Ascending aorta (tissue), 2 donors: Measurements from ENCODE around the gene ZDHHC22. TPM values are rescaled to one million over a fixed set of nuclear protein-coding genes. Genes with fewer than 3 reads are reported as not detected.
A peak's percentile ranks its signal among the peaks of the same experiment; 100 is the strongest.

Experiments used
- DNase-seq, 2 donors: peaks; one replicate each; pipeline ENCODE4 v3.0.0-alpha.2; 2019; ENCODE audit warnings: low spot score in 2 of 2
- H3K27ac ChIP-seq, 2 donors: fragments of 200-600 bp; sonication (generic); one replicate each; pipeline ENCODE4 v1.5.1; 2016 to 2017; ENCODE audit warnings: mild to moderate bottlenecking in 1 of 2
- H3K27me3 ChIP-seq: fragments of 200-600 bp; sonication (generic); one replicate; pipeline ENCODE4 v1.5.1; 2017
- H3K36me3 ChIP-seq, 2 donors: fragments of 200-600 bp; sonication (generic); one replicate each; pipeline ENCODE4 v1.5.1; 2016
- H3K4me1 ChIP-seq, 2 donors: fragments of 200-600 bp; sonication (generic); one replicate each; pipeline ENCODE4 v1.5.1; 2016 to 2017; ENCODE audit warnings: mild to moderate bottlenecking in 1 of 2
- H3K4me3 ChIP-seq, 2 donors: fragments of 200-600 bp; sonication (generic); one replicate each; pipeline ENCODE4 v1.5.1; 2016 to 2017; ENCODE audit warnings: mild to moderate bottlenecking in 1 of 2
- H3K9me3 ChIP-seq, 2 donors: fragments of 200-600 bp; sonication (generic); one replicate each; pipeline ENCODE4 v1.5.1; 2016
- CTCF ChIP-seq, 3 experiments: fragments of 200-600 bp in 2 of 3; fragments of 450-650 bp in 1 of 3; sonication (generic) in 2 of 3; IDR thresholded peaks; one replicate each; pipeline ENCODE4 v1.5.1; 2016 to 2019; ENCODE audit warnings: antibody characterized with exemption in 3 of 3, mild to moderate bottlenecking in 1 of 3, moderate library complexity in 1 of 3
- intact Hi-C: fragments of 100-400 bp; cut with DNase I; formaldehyde crosslinking; loops from one replicate; pipeline ENCODE4 v1.15.1; 2023
- total RNA-seq: library from RNA; depleted of rRNA; stranded (reverse); fragments of >200 nt; gene quantifications from one replicate; pipeline ENCODE4 v1.1.0, GENCODE V29; 2016

ZDHHC22 gene
- total RNA-seq, 1 donor from 2014 or later = not detected

DNA sequence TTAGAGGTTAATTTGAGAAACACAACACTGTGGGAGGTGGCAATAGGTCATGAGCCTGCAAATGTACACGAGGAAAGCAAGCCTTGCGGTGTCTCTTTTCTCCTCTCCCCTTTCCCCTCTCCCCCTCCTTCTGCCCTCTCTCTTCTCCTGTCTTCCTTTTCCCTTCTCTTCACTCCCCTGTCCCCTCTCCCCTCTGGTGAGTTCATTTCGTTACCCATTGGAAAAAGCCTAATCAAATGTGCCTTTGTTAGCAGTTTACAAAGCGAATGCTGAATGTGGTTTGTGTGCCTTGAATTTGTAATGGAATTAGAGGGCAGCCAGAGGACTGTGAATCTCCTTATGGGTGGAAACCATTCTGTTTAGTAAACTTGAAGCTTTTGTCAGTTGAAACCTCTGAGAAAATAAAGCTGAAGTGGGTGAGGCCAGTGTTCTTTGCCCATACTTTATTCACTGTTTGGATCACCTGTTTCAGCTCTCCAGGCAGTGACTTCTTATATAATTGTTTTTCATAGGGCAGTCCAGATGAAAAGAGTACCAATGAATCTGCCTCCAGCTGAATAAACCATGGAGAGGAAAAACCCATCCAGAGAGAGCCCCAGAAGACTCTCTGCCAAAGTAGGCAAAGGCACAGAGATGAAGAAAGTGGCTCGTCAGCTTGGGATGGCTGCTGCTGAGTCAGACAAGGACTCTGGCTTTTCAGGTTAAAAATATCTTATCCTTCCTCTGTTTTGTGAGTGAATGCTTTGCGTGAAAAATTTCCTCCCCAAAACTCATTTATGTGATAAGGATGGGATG is 36.2 kb downstream of the ZDHHC22 start:
- Histone ChIP-seq H3K9me3 (no peaks in the 10 kb centered on the region), H3K36me3 (peaks cover 24 to 28% of the 10 kb centered on the region in 2 donors), H3K27ac (peak overlapping the region; percentile 27 to 41), H3K4me1 (peaks cover 24 to 68% of the 10 kb centered on the region in 2 donors), H3K4me3 (no peak overlapping the region), H3K27me3 (no peaks in the 10 kb centered on the region)
- no peak for TF ChIP-seq CTCF (IDR thresholded peaks at IDR 0.05)
- intact Hi-C loops = no loop called here
- no peak for DNase-seq

- H3K4me1 ChIP-seq = peaks cover 24 to 71% of the 10 kb centered on the region in 2 donors
- H3K27ac ChIP-seq = peak overlapping the region; percentile 35 to 68
- peaks cover 15 to 20% of the 10 kb centered on the region in 2 donors for H3K36me3 ChIP-seq
- intact Hi-C loops = no loop called here
- no peak for TF ChIP-seq CTCF (IDR thresholded peaks at IDR 0.05)
- no peak overlapping the region for H3K4me3 ChIP-seq
- H3K27me3 ChIP-seq = no peaks in the 10 kb centered on the region
- H3K9me3 ChIP-seq = no peaks in the 10 kb centered on the region
- no peak for DNase-seq
Observed at GRCh38 chr14:77104393-77104792, 37.2 kb downstream of the ZDHHC22 start.

GRCh38 chr14:77103951-77104350 is 37.6 kb downstream of the ZDHHC22 start:
- intact Hi-C loops = no loop called here
- H3K36me3 ChIP-seq = peaks cover 13 to 20% of the 10 kb centered on the region in 2 donors
- H3K4me3 ChIP-seq = no peak overlapping the region
- peak overlapping the region; percentile 35 to 68 for H3K27ac ChIP-seq
- TF ChIP-seq CTCF (IDR thresholded peaks at IDR 0.05) = no peak
- peaks cover 24 to 71% of the 10 kb centered on the region in 2 donors for H3K4me1 ChIP-seq
- no peak for DNase-seq
- H3K27me3 ChIP-seq = no peaks in the 10 kb centered on the region
- no peaks in the 10 kb centered on the region for H3K9me3 ChIP-seq

DNA sequence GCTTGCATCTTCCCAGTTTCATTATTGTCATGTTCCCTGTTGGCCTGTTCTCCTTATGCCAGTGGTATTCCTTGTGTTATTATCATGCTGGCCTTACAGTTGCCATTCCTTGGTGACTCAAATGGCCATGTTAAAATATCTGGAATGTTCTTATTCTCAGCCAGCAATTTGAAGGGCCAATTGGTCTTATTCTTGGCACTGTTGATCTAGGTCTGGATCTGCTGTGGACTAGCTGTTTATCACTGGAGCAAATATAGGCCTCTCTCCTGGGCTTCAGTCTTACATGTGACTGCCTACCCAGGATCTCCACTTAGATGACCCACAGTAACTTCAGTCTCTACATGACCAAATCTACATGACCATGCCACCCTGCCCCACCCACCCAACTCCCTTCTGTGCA is 38.1 kb downstream of the ZDHHC22 start:
- Histone ChIP-seq H3K4me3 (no peak overlapping the region), H3K9me3 (no peaks in the 10 kb centered on the region), H3K27ac (peak overlapping the region; percentile 35 to 68), H3K27me3 (no peaks in the 10 kb centered on the region), H3K36me3 (peaks cover 13 to 16% of the 10 kb centered on the region in 2 donors), H3K4me1 (peaks cover 24 to 71% of the 10 kb centered on the region in 2 donors)
- intact Hi-C loops = no loop called here
- TF ChIP-seq CTCF (IDR thresholded peaks at IDR 0.05) = no peak
- no peak for DNase-seq

- intact Hi-C loops = no loop called here
- H3K9me3 ChIP-seq = no peaks in the 10 kb centered on the region
- H3K4me1 ChIP-seq = peaks cover 24 to 67% of the 10 kb centered on the region in 2 donors
- H3K27ac ChIP-seq = peak overlapping the region; percentile 96 to 97
- no peak overlapping the region for H3K4me3 ChIP-seq
- no peaks in the 10 kb centered on the region for H3K27me3 ChIP-seq
- TF ChIP-seq CTCF (IDR thresholded peaks at IDR 0.05) = no peak
- H3K36me3 ChIP-seq = peaks cover 5 to 11% of the 10 kb centered on the region in 2 donors
- DNase-seq = no peak
Observed at GRCh38 chr14:77102154-77102553, 39.4 kb downstream of the ZDHHC22 start.
